ENCODE data around the gene CAPN9. TPM values are rescaled to one million over a fixed set of nuclear protein-coding genes. Genes with fewer than 3 reads are reported as not detected.
"Not testable (repeated sequence)": the region's sequence is repeated elsewhere in the genome, so short reads cannot be mapped to it uniquely, and the experiment has no call there.

CAPN9 gene
- total RNA-seq, 4 donors from 2014 or later = 0.38 TPM; not detected in 3

DNA sequence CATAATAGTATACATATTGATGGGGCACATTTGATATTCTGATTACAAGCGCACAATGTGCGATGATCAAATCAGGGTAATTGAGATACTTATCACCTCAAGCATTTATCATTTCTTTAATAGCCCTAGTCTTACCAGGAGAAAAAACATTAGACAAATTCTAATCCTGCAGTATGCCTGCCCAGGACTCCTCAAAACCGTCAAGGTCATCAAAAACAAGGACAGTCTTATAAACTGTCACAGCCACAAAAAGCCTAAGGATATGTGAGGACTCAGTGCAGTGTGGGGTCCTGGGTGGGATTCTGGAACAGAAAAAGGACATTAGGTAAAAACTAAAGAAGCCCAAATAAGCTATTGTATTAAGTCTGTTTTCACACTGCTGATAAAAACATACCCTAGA, 19.1 kb downstream of the CAPN9 start:
- no peak for DNase-seq
- 86 to 91% methylated on average over 3 of the region's 3 CpGs for WGBS, 2 donors
- Histone ChIP-seq H3K27me3 (peaks cover 0 to under 1% (median 0%) of the 10 kb centered on the region in 4 donors), H3K4me1 (peaks cover 0 to 8% (median 0%) of the 10 kb centered on the region in 3 donors), H3K9me3 (no peaks in the 10 kb centered on the region), H3K36me3 (no peaks in the 10 kb centered on the region), H3K27ac (no peak overlapping the region), H3K4me3 (no peak overlapping the region)
- intact Hi-C loops (cut with DNase I) = no loop called here
- TF ChIP-seq, protein P1, sequence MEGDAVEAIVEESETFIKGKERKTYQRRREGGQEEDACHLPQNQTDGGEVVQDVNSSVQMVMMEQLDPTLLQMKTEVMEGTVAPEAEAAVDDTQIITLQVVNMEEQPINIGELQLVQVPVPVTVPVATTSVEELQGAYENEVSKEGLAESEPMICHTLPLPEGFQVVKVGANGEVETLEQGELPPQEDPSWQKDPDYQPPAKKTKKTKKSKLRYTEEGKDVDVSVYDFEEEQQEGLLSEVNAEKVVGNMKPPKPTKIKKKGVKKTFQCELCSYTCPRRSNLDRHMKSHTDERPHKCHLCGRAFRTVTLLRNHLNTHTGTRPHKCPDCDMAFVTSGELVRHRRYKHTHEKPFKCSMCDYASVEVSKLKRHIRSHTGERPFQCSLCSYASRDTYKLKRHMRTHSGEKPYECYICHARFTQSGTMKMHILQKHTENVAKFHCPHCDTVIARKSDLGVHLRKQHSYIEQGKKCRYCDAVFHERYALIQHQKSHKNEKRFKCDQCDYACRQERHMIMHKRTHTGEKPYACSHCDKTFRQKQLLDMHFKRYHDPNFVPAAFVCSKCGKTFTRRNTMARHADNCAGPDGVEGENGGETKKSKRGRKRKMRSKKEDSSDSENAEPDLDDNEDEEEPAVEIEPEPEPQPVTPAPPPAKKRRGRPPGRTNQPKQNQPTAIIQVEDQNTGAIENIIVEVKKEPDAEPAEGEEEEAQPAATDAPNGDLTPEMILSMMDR (IDR thresholded peaks at IDR 0.05) = no peak
- no peak for TF ChIP-seq POLR2A (IDR thresholded peaks at IDR 0.05)

DNA sequence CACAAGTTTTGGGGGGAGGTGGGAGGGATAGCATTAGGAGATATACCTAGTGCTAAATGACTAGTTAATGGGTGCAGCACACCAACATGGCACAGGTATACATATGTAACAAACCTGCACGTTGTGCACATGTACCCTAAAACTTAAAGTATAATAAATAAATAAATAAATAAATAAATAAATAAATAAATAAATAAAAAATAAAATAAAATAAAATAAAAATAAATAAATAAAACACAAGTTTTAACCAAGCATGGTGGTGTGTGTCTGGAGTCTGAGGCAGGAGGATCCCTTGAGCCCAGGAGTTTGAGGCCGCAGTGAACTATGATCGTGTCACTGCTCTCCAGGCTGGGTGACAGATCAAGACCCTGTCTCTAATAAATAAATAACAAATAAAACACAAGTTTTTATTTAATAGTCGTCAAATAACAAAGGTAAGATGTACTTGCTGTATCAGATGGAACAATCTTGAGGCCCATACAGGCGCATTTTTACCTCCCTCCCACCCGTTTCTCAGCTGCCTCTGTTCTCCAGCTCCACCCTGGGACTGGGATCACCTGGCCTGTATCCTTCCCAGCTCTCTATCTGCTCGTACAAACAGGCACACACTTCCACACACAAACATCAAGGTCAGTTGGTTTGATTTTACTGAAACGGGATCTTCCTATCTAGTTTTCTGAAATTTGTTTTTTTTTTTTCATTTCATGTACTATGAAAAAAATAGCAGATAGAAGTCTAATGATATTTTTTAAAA, 20.8 kb downstream of the CAPN9 start:
- 79 to 83% methylated on average over 8 of the region's 8 CpGs for WGBS, 2 donors
- DNase-seq; intact Hi-C loops (cut with DNase I); H3K36me3 ChIP-seq; H3K4me3 ChIP-seq; H3K9me3 ChIP-seq; H3K27me3 ChIP-seq; H3K27ac ChIP-seq: not testable (repeated sequence)
- peaks cover 0 to 11% (median 0%) of the 10 kb centered on the region in 3 donors for H3K4me1 ChIP-seq

DNA sequence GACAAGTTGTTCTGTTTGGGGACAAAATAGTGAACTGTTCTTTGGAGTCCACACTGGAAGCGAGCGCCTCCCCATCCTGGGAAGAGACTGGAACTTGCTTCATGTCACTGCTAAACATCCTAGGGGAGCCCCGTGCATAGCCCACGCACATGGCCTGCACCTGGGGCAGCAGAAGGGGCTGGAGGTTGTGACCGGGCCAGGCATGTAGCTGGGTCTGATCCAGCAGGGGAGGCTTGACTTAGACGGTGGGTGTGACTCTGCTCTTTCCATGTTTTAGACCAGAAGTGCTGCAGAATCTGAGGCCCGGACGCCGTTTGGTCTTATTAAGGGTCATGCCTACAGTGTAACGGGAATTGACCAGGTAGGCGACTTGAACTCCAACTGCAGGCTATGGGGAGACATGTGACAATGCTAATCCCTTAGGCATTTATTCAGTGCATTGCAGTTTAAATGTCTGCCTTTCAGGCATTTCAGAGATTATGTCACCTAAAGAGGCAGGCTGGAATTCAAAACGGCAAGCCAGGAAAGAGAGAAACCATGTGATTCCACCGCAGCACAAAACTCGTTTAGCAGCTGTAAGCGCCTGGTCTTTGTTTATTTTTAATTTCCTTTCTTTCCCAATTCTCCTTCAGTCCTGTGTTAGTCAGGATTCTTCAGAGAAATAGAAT, 21.8 kb downstream of the CAPN9 start:
- WGBS, 2 donors = 34 to 41% methylated on average over 4 to 10 of the region's 15 CpGs
- no peaks in the 10 kb centered on the region for H3K36me3 ChIP-seq
- TF ChIP-seq, protein P1 (IDR thresholded peaks at IDR 0.05) = no peak
- no peak for TF ChIP-seq POLR2A (IDR thresholded peaks at IDR 0.05)
- intact Hi-C loops (cut with DNase I) = no loop called here
- H3K9me3 ChIP-seq = no peaks in the 10 kb centered on the region
- peaks cover 0 to 15% (median 0%) of the 10 kb centered on the region in 3 donors for H3K4me1 ChIP-seq
- no peak overlapping the region for H3K4me3 ChIP-seq
- peaks cover 0 to 3% (median 0%) of the 10 kb centered on the region in 4 donors for H3K27me3 ChIP-seq
- no peak overlapping the region for H3K27ac ChIP-seq
- no peak for DNase-seq

DNA sequence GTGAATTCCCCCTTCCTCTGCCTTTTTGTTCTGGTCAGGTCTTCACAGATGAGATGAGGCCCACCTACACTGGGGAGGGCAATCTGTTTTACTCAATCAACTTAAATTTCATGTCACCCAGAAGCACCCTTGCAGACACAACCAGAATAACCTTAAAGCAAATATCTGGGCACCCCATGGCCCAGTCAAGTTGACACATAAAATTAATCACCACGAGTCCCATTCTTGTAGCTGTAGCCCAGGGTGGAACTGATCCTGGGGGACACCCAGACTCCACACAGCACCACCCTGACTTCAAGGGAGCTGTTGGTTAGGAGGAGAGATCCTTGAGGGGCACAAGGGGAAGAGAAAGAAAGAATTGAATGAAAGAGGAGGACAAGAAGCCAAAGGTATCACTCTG, 23.1 kb downstream of the CAPN9 start:
- Histone ChIP-seq H3K27me3 (peaks cover 0 to 4% (median 0%) of the 10 kb centered on the region in 4 donors), H3K9me3 (no peaks in the 10 kb centered on the region), H3K27ac (no peak overlapping the region), H3K4me3 (no peak overlapping the region), H3K4me1 (peaks cover 0 to 15% (median 0%) of the 10 kb centered on the region in 3 donors), H3K36me3 (no peaks in the 10 kb centered on the region)
- 78 to 100% methylated on average over 1 of the region's 1 CpG for WGBS, 2 donors
- no peak for DNase-seq
- intact Hi-C loops (cut with DNase I) = no loop called here
- TF ChIP-seq POLR2A (IDR thresholded peaks at IDR 0.05) = no peak
- TF ChIP-seq, protein P1 (IDR thresholded peaks at IDR 0.05) = no peak

DNA sequence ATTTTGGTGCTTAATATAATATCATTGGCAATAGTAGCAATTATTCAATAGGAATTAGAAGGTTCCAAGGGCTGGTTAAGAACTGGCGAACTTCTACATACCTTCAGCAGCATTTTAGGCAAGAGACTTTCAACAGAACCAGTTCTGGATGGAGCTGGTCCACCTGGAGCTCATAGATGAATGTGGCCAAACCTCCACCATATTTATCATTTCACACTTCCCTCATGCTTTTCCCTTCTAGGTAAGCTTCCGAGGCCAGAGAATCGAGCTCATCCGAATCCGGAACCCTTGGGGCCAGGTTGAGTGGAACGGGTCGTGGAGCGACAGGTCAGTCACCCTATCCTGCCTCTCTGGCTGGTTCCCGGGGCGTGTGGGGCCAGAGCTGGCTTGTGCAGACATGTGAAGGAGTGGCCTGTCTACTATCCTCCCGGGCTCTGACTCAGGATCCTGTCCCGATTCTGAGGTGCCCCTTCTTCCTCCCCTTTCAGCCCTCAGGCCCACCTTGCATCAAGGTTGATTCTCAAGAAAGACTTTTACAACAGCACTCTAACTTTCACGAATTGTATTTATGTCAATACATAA, 24.7 kb downstream of the CAPN9 start:
- intact Hi-C loops (cut with DNase I) = no loop called here
- 53 to 82% methylated on average over 5 to 11 of the region's 13 CpGs for WGBS, 2 donors
- Histone ChIP-seq H3K4me3 (no peak overlapping the region), H3K4me1 (peaks cover 0 to 15% (median 0%) of the 10 kb centered on the region in 3 donors), H3K27me3 (peaks cover 0 to 10% (median 0%) of the 10 kb centered on the region in 4 donors), H3K27ac (no peak overlapping the region), H3K36me3 (no peaks in the 10 kb centered on the region), H3K9me3 (no peaks in the 10 kb centered on the region)
- no peak for TF ChIP-seq POLR2A (IDR thresholded peaks at IDR 0.05)
- TF ChIP-seq, protein P1 (IDR thresholded peaks at IDR 0.05) = no peak
- no peak for DNase-seq
